ENCODE measurements around the gene EMC10.

Gene EMC10

GRCh38 chr19:50461066-50461875 is 15.0 kb upstream of the EMC10 start:
- no peak overlapping the region for H3K27ac ChIP-seq (replicated peaks)

GRCh38 chr19:50462970-50463369 is 13.3 kb upstream of the EMC10 start:
- DNase-seq (ENCODE audit: low read depth in 1 of 2, low spot score in 1 of 2) = no peak
- Histone ChIP-seq H3K4me3 (replicated peaks; ENCODE audit: insufficient read depth, low read length) (no peak overlapping the region), H3K27me3 (ENCODE audit: insufficient read depth, poor library complexity, severe bottlenecking) (no peaks in the 10 kb centered on the region), H3K27ac (replicated peaks) (no peak overlapping the region)
- TF ChIP-seq GABPA (IDR thresholded peaks at IDR 0.05; ENCODE audit: low read depth) (no peak), POLR2AphosphoS5 (IDR thresholded peaks at IDR 0.05; ENCODE audit: low read depth) (no peak), REST (IDR thresholded peaks at IDR 0.05; ENCODE audit: insufficient replicate concordance, low read depth) (no peak), CTCF (IDR thresholded peaks at IDR 0.05; ENCODE audit: insufficient read depth, low read length) (no peak), SPI1 (IDR thresholded peaks at IDR 0.05; ENCODE audit: borderline replicate concordance, low read depth) (no peak)

More at GRCh38 chr19:50461066-50461875, 15.0 kb upstream of the EMC10 start:
- Histone ChIP-seq H3K27me3 (ENCODE audit: insufficient read depth, poor library complexity, severe bottlenecking) (no peaks in the 10 kb centered on the region), H3K4me3 (replicated peaks; ENCODE audit: insufficient read depth, low read length) (no peak overlapping the region)
- peak; percentile 24 to 58 for DNase-seq (ENCODE audit: low read depth in 1 of 2, low spot score in 1 of 2)
- TF ChIP-seq POLR2AphosphoS5 (IDR thresholded peaks at IDR 0.05; ENCODE audit: low read depth) = no peak
- TF ChIP-seq CTCF (IDR thresholded peaks at IDR 0.05; ENCODE audit: insufficient read depth, low read length) = peak; percentile 90

GRCh38 chr19:50464348-50464747 is 12.0 kb upstream of the EMC10 start:
- TF ChIP-seq CTCF (IDR thresholded peaks at IDR 0.05; ENCODE audit: insufficient read depth, low read length) (no peak), SPI1 (IDR thresholded peaks at IDR 0.05; ENCODE audit: borderline replicate concordance, low read depth) (no peak), GABPA (IDR thresholded peaks at IDR 0.05; ENCODE audit: low read depth) (no peak), REST (IDR thresholded peaks at IDR 0.05; ENCODE audit: insufficient replicate concordance, low read depth) (no peak), POLR2AphosphoS5 (IDR thresholded peaks at IDR 0.05; ENCODE audit: low read depth) (no peak)
- no peak overlapping the region for H3K27ac ChIP-seq (replicated peaks)
- no peak for DNase-seq (ENCODE audit: low read depth in 1 of 2, low spot score in 1 of 2)
- H3K4me3 ChIP-seq (replicated peaks; ENCODE audit: insufficient read depth, low read length) = no peak overlapping the region
- H3K27me3 ChIP-seq (ENCODE audit: insufficient read depth, poor library complexity, severe bottlenecking) = no peaks in the 10 kb centered on the region

Data from HL-60 (cell line).